A673 (cell line): Measurements from ENCODE around the gene TAF15. TPM values are rescaled to one million over a fixed set of nuclear protein-coding genes. Genes with fewer than 3 reads are reported as not detected.

ENCODE experiments used
- BruUV-seq: library from RNA; stranded (reverse); fragments of 400-500 nt; replicated peaks from 2 replicates; lab custom pipeline; 2021; lab: Mats Ljungman, UMichigan
- CTCF ChIA-PET: fragments of 300-600 bp; sonication (Branson Sonifier 250); formaldehyde crosslinking; loops from one replicate; lab custom pipeline; 2022; ENCODE audit warnings: antibody characterized with exemption; lab: Charles Lee
- POLR2A ChIA-PET: fragments of 300-600 bp; sonication (Branson Sonifier 250); formaldehyde crosslinking; loops from one replicate; lab custom pipeline; 2022; ENCODE audit warnings: antibody characterized with exemption; ENCODE audit not compliant: low non-redundant PET; lab: Charles Lee
- DNase-seq: peaks from one replicate; pipeline ENCODE4 v3.0.0-alpha.2; 2015; ENCODE audit warnings: low spot score
- H3K27ac ChIP-seq: fragments of 200-600 bp; sonication (generic); 2 replicates; pipeline ENCODE4 v1.5.1; 2016; ENCODE audit warnings: mixed run types, low read depth, mild to moderate bottlenecking, mixed read lengths, antibody characterized with exemption, low read length; ENCODE audit not compliant: poor library complexity, severe bottlenecking
- H3K27me3 ChIP-seq: fragments of 200-600 bp; sonication (generic); replicated peaks from 2 replicates; pipeline ENCODE4 v1.6.1; 2017; ENCODE audit warnings: mixed run types, low read depth, mild to moderate bottlenecking, mixed read lengths, antibody characterized with exemption, low read length; ENCODE audit not compliant: insufficient read depth, poor library complexity
- H3K36me3 ChIP-seq: fragments of 200-600 bp; sonication (generic); 2 replicates; pipeline ENCODE4 v1.6.1; 2016; ENCODE audit warnings: mixed run types, mild to moderate bottlenecking, mixed read lengths, antibody characterized with exemption, low read length; ENCODE audit not compliant: insufficient read depth, poor library complexity, severe bottlenecking
- H3K4me1 ChIP-seq: fragments of 200-600 bp; sonication (generic); 2 replicates; pipeline ENCODE4 v1.6.1; 2017; ENCODE audit warnings: mixed run types, mild to moderate bottlenecking, mixed read lengths, antibody characterized with exemption, low read length; ENCODE audit not compliant: insufficient read depth, poor library complexity, severe bottlenecking
- H3K4me3 ChIP-seq: fragments of 200-600 bp; sonication (generic); 2 replicates; pipeline ENCODE4 v1.5.1; 2016; ENCODE audit warnings: low read depth, mixed run types, mild to moderate bottlenecking, mixed read lengths, low read length; ENCODE audit not compliant: poor library complexity, severe bottlenecking
- H3K9me3 ChIP-seq: fragments of 200-600 bp; sonication (generic); 2 replicates; pipeline ENCODE4 v1.6.1; 2016; ENCODE audit warnings: mixed run types, low read depth, mild to moderate bottlenecking, mixed read lengths, antibody characterized with exemption, low read length; ENCODE audit not compliant: poor library complexity, severe bottlenecking
- EZH2 ChIP-seq: fragments of 200-600 bp; sonication (generic); IDR thresholded peaks from 2 replicates; pipeline ENCODE4 v1.6.1; 2017; ENCODE audit warnings: borderline replicate concordance, low read depth, mild to moderate bottlenecking, mixed read lengths, antibody characterized with exemption, low read length; ENCODE audit not compliant: poor library complexity, severe bottlenecking
- intact Hi-C: fragments of 100-400 bp; cut with micrococcal nuclease; formaldehyde crosslinking; loops from one replicate; pipeline ENCODE4 v1.10.0; 2022; ENCODE audit not compliant: unreplicated experiment
- total RNA-seq: library from RNA; stranded (reverse); gene quantifications from 2 replicates; pipeline ENCODE4 v1.2.3, GENCODE V29; 2021
- TF ChIP-seq, protein P1 (sequence below): fragments of 300-800, 200-600 bp; sonication (generic); conservative IDR thresholded peaks from 2 replicates; pipeline ENCODE4 v1.5.1; 2017; ENCODE audit warnings: low read depth, mild to moderate bottlenecking, antibody characterized with exemption, low read length, moderate library complexity, mixed read lengths

Gene TAF15
- total RNA-seq, 1 experiment from 2014 or later = 108 TPM

DNA sequence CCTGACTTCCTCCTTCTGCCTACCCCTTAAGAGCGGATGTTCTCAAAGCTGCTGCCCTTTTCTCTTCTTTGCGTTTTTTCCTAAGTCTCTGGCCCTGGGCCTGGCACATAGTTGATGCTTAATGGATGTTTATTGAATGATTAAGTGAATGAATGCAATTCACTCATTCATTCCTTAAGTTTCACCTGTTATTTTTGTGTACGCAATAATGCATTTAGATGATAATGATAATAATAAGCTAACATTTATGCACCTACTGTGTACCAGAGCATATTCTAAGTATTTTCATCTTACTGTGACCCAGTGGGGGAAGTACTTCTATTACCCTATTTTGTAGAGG lies 66.5 kb downstream of the TAF15 start:
- no peak overlapping the region for H3K27ac ChIP-seq
- H3K36me3 ChIP-seq = no peaks in the 10 kb centered on the region
- TF ChIP-seq, protein P1, sequence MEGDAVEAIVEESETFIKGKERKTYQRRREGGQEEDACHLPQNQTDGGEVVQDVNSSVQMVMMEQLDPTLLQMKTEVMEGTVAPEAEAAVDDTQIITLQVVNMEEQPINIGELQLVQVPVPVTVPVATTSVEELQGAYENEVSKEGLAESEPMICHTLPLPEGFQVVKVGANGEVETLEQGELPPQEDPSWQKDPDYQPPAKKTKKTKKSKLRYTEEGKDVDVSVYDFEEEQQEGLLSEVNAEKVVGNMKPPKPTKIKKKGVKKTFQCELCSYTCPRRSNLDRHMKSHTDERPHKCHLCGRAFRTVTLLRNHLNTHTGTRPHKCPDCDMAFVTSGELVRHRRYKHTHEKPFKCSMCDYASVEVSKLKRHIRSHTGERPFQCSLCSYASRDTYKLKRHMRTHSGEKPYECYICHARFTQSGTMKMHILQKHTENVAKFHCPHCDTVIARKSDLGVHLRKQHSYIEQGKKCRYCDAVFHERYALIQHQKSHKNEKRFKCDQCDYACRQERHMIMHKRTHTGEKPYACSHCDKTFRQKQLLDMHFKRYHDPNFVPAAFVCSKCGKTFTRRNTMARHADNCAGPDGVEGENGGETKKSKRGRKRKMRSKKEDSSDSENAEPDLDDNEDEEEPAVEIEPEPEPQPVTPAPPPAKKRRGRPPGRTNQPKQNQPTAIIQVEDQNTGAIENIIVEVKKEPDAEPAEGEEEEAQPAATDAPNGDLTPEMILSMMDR = no peak
- no peak for TF ChIP-seq EZH2
- intact Hi-C loops = no loop called here
- ChIA-PET CTCF (no interaction called here), POLR2A (no interaction called here)
- no peak overlapping the region for H3K4me3 ChIP-seq
- BruUV-seq = no TSS peak
- H3K9me3 ChIP-seq = no peaks in the 10 kb centered on the region
- H3K4me1 ChIP-seq = no peaks in the 10 kb centered on the region
- no peaks in the 10 kb centered on the region for H3K27me3 ChIP-seq
- no peak for DNase-seq

DNA sequence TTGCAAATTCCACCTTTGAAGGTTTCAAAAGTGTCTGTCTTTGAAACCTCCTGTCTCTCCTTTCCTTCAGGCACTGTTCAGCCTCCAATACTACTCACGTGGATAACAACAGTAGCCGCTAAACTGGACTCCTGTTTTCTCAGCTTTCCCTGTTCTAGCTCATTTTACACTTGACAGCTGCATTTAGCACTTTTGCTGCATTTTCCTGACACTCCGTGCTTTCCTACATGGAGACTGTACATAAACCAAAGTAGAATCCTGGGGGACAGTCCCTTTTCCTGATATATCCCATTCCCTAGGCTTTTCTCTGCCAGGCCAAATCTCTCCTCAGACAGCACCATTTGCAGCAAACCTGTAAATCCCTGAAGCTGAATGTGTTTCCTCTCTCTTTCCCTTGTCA lies 67.2 kb downstream of the TAF15 start:
- TF ChIP-seq, protein P1 = no peak
- TF ChIP-seq EZH2 = no peak
- Histone ChIP-seq H3K27me3 (no peaks in the 10 kb centered on the region), H3K9me3 (no peaks in the 10 kb centered on the region), H3K36me3 (no peaks in the 10 kb centered on the region), H3K27ac (no peak overlapping the region), H3K4me3 (no peak overlapping the region), H3K4me1 (no peaks in the 10 kb centered on the region)
- no TSS peak for BruUV-seq
- CTCF ChIA-PET = no interaction called here
- intact Hi-C loops = no loop called here
- POLR2A ChIA-PET = no interaction called here
- DNase-seq = no peak

DNA sequence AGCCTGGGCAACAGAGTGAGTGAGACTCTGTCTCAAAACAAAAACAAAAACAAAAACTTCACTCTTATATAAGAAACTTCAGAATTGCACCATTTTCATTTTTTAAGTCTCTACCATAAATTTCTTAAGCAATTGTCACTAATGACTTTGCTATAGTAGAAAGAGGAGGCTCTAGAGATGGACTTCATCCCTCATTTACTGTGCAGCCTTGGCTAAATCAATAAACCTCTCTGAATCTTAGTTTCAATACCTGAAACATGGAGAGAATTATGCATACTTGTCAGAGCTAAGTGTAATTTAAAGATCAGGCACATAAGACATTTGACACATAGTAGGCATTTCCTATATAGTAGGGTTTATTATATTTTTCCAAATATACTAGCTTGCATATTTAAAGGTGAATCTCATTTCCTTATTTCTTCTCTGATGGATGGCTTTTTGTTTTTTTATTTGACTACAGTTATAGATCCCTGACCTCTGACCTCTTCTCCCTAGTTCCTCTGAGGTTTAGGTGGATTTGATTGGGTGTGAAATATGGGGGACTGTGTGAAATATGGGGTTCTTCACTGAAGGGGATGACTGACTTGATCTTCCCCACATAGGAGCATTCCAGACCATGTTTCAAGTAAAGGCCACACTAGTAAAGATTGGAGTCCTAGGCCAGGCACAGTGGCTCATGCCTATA lies 68.2 kb downstream of the TAF15 start:
- TF ChIP-seq, protein P1 = no peak
- TF ChIP-seq EZH2 = no peak
- H3K9me3 ChIP-seq = no peaks in the 10 kb centered on the region
- CTCF ChIA-PET = no interaction called here
- BruUV-seq = no TSS peak
- no peaks in the 10 kb centered on the region for H3K36me3 ChIP-seq
- H3K4me3 ChIP-seq = no peak overlapping the region
- no peaks in the 10 kb centered on the region for H3K4me1 ChIP-seq
- intact Hi-C loops = no loop called here
- H3K27me3 ChIP-seq = no peaks in the 10 kb centered on the region
- no peak overlapping the region for H3K27ac ChIP-seq
- DNase-seq = no peak
- POLR2A ChIA-PET = no interaction called here
